Spinal cord (tissue), 10 donors: ENCODE measurements around the gene GNB1. TPM values are rescaled to one million over a fixed set of nuclear protein-coding genes. Genes with fewer than 3 reads are reported as not detected.
A peak's percentile ranks its signal among the peaks of the same experiment; 100 is the strongest.

Experiments used
- DNase-seq, 6 donors: peaks; one replicate each; pipeline versions ENCODE4 v3.0.0 to v3.0.0-alpha.2; 2013 to 2015; ENCODE audit warnings: low spot score in 6 of 6, low read depth in 4 of 6
- H3K27ac ChIP-seq: one replicate; pipeline ENCODE4 v1.5.1; 2013; ENCODE audit warnings: low read depth, low read length, control low read depth
- H3K27me3 ChIP-seq: one replicate; pipeline ENCODE4 v1.6.1; 2013; ENCODE audit warnings: low read length; ENCODE audit not compliant: control insufficient read depth, insufficient read depth
- H3K36me3 ChIP-seq: one replicate; pipeline ENCODE4 v1.6.1; 2013; ENCODE audit warnings: low read length; ENCODE audit not compliant: control insufficient read depth, insufficient read depth
- H3K4me1 ChIP-seq: one replicate; pipeline ENCODE4 v1.6.1; 2013; ENCODE audit warnings: low read length; ENCODE audit not compliant: control insufficient read depth, insufficient read depth
- H3K4me3 ChIP-seq: one replicate; pipeline ENCODE4 v1.5.1; 2013; ENCODE audit warnings: low read depth, low read length, control low read depth
- H3K9me3 ChIP-seq: one replicate; pipeline ENCODE4 v1.6.1; 2013; ENCODE audit warnings: low read length; ENCODE audit not compliant: control insufficient read depth, insufficient read depth
- WGBS: methylation state at CpG from one replicate; pipeline ENCODE4 v1.1.5; 2013; ENCODE audit warnings: missing lambda C conversion rate; ENCODE audit not compliant: insufficient coverage; 5-methylcytosine and 5-hydroxymethylcytosine counted together
- polyA plus RNA-seq, 2 donors: library from polyadenylated mRNA; unstranded; fragments of 120-200 nt; gene quantifications; one replicate each; pipeline ENCODE4 v1.2.1, GENCODE V29; 2013; ENCODE audit not compliant: insufficient read length in 2 of 2
- total RNA-seq, 2 donors: library from RNA; depleted of rRNA in 1 of 2; stranded (reverse); fragments of 120-200 nt in 1 of 2; fragments of >200 nt in 1 of 2; gene quantifications; one replicate each; pipeline versions ENCODE4 v1.2.3 to v1.2.4, GENCODE V29; 2013 to 2014
- donor health status: healthy.

Gene GNB1
- total and polyA plus RNA-seq, 4 donors, result 129 to 651 (median 436) TPM

DNA sequence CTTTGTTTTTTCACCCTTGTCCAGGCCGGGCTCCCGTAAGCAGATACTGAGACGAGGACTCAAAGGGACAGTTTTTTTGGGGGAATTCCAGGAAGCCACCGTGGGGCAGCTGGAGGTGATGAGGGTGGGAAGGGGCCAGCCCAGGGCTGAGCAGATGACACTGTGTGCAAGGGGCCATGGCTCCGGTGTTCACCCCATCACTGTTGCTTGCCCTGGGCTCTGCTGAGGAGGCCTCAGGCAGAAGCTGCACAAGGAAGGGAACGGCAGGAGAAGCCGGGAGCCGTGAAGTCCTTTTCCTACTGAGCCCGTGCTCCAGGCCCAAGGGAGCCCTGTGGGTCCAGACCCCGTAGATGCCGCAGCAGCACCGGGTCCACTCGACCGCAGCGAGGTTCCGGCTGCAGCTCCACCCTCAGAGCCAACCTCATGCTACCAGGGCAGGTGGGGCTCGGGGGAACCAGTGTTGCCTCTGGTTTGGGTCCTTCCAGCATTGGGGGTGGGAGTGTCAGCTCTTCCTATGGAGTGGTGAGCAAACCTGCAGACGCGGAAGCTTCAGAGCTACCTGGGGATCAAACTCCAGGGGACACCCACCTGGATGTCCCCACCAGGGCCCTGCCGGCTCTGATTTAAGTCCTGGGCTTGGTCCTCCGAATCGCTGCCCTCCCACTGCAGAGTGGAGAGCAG, 19.9 kb upstream of the GNB1 start:
- H3K27ac ChIP-seq, result no peak overlapping the region
- 94% methylated on average over 20 of the region's 22 CpGs for WGBS
- DNase-seq, result no peak
- no peak overlapping the region for H3K4me3 ChIP-seq
- peaks cover 36% of the 10 kb centered on the region for H3K4me1 ChIP-seq
- H3K36me3 ChIP-seq, result peaks cover 11% of the 10 kb centered on the region
- no peaks in the 10 kb centered on the region for H3K9me3 ChIP-seq
- no peaks in the 10 kb centered on the region for H3K27me3 ChIP-seq

DNA sequence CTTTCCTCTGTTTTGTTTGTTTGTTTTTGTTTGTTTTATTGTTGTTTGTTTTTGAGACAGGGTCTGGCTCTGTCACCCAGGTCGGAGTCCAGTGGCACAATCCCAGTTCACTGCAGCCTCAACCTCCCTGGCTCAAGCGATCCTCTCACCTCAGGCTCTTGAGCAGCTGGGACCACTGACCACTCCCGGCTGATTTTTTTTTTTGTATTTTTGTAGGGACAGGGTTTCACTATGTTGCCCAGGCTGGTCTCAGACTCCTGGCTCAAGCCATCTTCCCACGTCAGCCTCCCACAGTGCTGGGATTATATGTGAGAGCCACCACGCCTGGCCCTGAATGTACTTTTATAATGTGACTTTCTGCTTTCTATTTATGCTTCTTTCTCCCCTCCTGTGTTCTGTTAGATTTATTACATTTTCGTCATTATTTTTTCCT, 19.2 kb upstream of the GNB1 start:
- H3K4me1 ChIP-seq, result peaks cover 37% of the 10 kb centered on the region
- WGBS, result 100% methylated on average over 1 of the region's 6 CpGs
- H3K4me3 ChIP-seq, result peak overlapping the region; percentile 50
- H3K27ac ChIP-seq, result no peak overlapping the region
- DNase-seq, result no peak
- no peaks in the 10 kb centered on the region for H3K9me3 ChIP-seq
- peaks cover 11% of the 10 kb centered on the region for H3K36me3 ChIP-seq
- no peaks in the 10 kb centered on the region for H3K27me3 ChIP-seq

DNA sequence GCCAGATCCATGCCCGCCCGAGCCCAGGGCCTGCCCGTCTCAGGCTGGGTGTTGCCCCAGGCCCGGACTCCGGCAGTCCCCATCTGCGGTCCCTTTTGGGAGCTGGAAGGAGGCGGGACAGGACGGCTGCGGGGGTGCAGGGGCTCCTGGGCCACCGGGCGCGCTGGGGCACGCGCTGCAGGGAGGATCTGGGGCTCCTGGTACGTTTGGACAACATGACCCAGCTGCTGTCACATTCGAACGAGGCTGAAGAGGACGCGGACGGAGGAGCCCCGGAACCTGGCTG, 17.6 kb upstream of the GNB1 start:
- H3K4me3 ChIP-seq, result peak overlapping the region; percentile 42
- H3K27me3 ChIP-seq, result no peaks in the 10 kb centered on the region
- WGBS, result 9% methylated on average over 21 of the region's 21 CpGs
- peaks cover 37% of the 10 kb centered on the region for H3K4me1 ChIP-seq
- DNase-seq, result no peak
- H3K36me3 ChIP-seq, result peaks cover 11% of the 10 kb centered on the region
- no peaks in the 10 kb centered on the region for H3K9me3 ChIP-seq
- H3K27ac ChIP-seq, result peak overlapping the region; percentile 61

GRCh38 chr1:1907098-1907736, 16.3 kb upstream of the GNB1 start:
- 89% methylated on average over 7 of the region's 8 CpGs for WGBS
- H3K27me3 ChIP-seq, result no peaks in the 10 kb centered on the region
- H3K36me3 ChIP-seq, result peaks cover 11% of the 10 kb centered on the region
- no peak overlapping the region for H3K4me3 ChIP-seq
- no peak for DNase-seq
- H3K4me1 ChIP-seq, result peaks cover 37% of the 10 kb centered on the region
- no peaks in the 10 kb centered on the region for H3K9me3 ChIP-seq
- no peak overlapping the region for H3K27ac ChIP-seq

DNA sequence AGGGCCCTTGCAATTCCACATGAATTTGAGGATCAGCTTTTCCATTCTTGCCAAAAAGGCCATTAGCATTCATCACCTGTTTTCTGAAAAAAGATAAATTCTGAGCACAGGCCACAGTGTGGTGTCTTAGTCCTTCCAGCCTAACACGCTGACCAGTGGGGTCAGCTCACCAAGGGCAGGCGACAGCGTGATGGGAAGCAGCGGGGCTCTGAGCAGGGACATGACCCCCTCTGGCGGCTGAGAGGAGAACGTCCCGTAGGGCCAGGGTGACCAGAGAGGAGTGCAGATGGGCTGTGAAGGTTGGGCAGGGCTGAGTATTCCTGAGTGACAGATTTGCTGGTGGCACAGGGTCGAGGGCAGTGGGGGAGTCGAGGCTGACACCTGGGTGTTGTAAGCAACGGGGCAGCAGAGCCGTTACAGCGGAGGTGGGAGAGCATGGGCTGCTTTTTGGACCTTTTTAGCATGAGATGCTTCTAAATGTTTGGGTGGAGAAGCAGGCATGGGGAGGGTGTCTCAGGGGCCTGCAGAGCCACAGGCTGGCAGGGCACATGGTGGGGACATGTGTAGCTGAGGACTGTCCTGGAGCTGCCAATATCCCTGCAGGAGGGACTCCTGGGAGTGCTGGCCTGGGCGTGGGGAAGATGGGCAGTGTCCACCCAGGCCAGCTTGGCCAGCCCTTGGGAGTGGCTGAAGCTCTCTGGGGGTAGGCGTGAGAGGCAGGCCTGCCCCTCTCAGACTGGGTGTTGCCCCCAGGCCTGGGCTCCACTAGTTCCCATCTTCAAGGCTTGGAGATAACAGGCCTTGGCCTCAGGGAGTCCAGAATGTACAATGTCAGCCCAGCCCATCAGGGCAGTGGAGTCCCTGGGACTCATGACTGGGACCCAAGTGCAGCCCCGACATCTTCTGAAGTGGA, 15.6 kb upstream of the GNB1 start:
- DNase-seq, result peak in 3 of 6 donors; percentile 63 to 88 (median 87)
- no peak overlapping the region for H3K27ac ChIP-seq
- H3K36me3 ChIP-seq, result peaks cover 11% of the 10 kb centered on the region
- peaks cover 37% of the 10 kb centered on the region for H3K4me1 ChIP-seq
- H3K4me3 ChIP-seq, result no peak overlapping the region
- H3K27me3 ChIP-seq, result no peaks in the 10 kb centered on the region
- 29% methylated on average over 15 of the region's 15 CpGs for WGBS
- no peaks in the 10 kb centered on the region for H3K9me3 ChIP-seq

DNA sequence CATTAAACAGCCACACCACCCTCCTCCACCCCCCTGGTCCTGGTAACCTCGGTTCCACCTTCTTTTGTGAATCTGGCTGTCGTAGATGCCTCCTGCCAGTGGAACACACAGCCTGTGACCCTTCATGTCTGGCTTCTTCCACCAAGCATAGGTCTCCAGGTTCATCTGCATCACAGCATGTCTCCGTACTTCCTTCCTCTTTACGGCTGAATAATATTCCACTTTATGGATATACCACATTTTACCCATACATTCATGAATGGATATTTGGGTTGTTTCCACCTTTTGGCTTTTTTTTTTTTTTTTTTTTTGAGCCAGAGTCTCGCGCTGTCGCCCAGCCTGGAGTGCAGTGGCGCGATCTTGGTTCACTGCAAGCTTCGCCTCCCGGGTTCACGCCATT, 12.3 kb upstream of the GNB1 start:
- peaks cover 11% of the 10 kb centered on the region for H3K36me3 ChIP-seq
- no peak for DNase-seq
- peaks cover 28% of the 10 kb centered on the region for H3K4me1 ChIP-seq
- H3K4me3 ChIP-seq, result no peak overlapping the region
- 88% methylated on average over 2 of the region's 12 CpGs for WGBS
- no peaks in the 10 kb centered on the region for H3K9me3 ChIP-seq
- H3K27ac ChIP-seq, result no peak overlapping the region
- no peaks in the 10 kb centered on the region for H3K27me3 ChIP-seq

GRCh38 chr1:1901641-1902294, 10.9 kb upstream of the GNB1 start:
- H3K4me1 ChIP-seq, result peaks cover 15% of the 10 kb centered on the region
- H3K27me3 ChIP-seq, result no peaks in the 10 kb centered on the region
- no peaks in the 10 kb centered on the region for H3K9me3 ChIP-seq
- 79% methylated on average over 7 of the region's 13 CpGs for WGBS
- DNase-seq, result no peak
- no peak overlapping the region for H3K27ac ChIP-seq
- peaks cover 3% of the 10 kb centered on the region for H3K36me3 ChIP-seq
- no peak overlapping the region for H3K4me3 ChIP-seq

GRCh38 chr1:1900883-1901640, 10.2 kb upstream of the GNB1 start:
- 90% methylated on average over 10 of the region's 14 CpGs for WGBS
- H3K36me3 ChIP-seq, result no peaks in the 10 kb centered on the region
- no peak for DNase-seq
- H3K4me1 ChIP-seq, result peaks cover 8% of the 10 kb centered on the region
- H3K27me3 ChIP-seq, result no peaks in the 10 kb centered on the region
- no peak overlapping the region for H3K27ac ChIP-seq
- no peak overlapping the region for H3K4me3 ChIP-seq
- no peaks in the 10 kb centered on the region for H3K9me3 ChIP-seq

DNA sequence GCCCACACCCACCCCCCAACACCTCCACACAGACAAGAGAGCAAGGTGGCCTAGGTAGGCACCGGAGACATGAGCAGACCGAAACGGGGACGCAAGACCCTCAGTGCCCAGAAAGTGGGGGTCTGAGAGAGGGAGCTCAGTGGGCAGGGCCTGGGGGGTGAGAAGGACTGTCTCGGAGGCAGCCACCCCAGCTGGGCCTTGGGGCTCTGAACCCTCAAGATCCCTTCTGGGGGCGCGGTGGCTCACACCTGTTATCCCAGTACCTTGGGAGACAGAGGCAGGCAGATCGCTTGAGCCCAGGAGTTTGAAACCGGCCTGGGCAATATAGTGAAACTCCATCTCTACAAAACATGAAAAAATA, 9.1 kb upstream of the GNB1 start:
- no peak for DNase-seq
- no peaks in the 10 kb centered on the region for H3K9me3 ChIP-seq

More for the DNA sequence above, 9.1 kb upstream of the GNB1 start:
- H3K4me1 ChIP-seq, result peaks cover 13% of the 10 kb centered on the region
- H3K36me3 ChIP-seq, result no peaks in the 10 kb centered on the region
- no peaks in the 10 kb centered on the region for H3K27me3 ChIP-seq
- H3K4me3 ChIP-seq, result no peak overlapping the region
- H3K27ac ChIP-seq, result no peak overlapping the region
- WGBS, result 97% methylated on average over 5 of the region's 9 CpGs
